Tibial artery (tissue), 4 donors: ENCODE measurements around the gene KRT33A.
A peak's percentile ranks its signal among the peaks of the same experiment; 100 is the strongest.

Experiments
- DNase-seq, 2 donors: peaks; one replicate each; pipeline ENCODE4 v3.0.0-alpha.2; 2019
- H3K27ac ChIP-seq, 2 donors: fragments of 200-600 bp; sonication (generic) in 1 of 2; 1 replicate in 1 of 2; 2 replicates in 1 of 2; pipeline ENCODE4 v1.5.1; 2018 to 2019; ENCODE audit warnings: mild to moderate bottlenecking in 1 of 2
- H3K27me3 ChIP-seq, 2 donors: fragments of 200-600 bp; sonication (generic) in 1 of 2; one replicate each; pipeline versions ENCODE4 v1.5.1 to v1.6.0; 2016 to 2019
- H3K36me3 ChIP-seq, 3 donors: fragments of 200-600 bp; sonication (generic) in 2 of 3; one replicate each; pipeline ENCODE4 v1.5.1; 2016 to 2019; ENCODE audit warnings: mild to moderate bottlenecking in 2 of 3
- H3K4me1 ChIP-seq, 4 donors: fragments of 200-600 bp; sonication (generic) in 2 of 4; 1 replicate in 3 of 4; 2 replicates in 1 of 4; pipeline ENCODE4 v1.5.1; 2016 to 2019
- H3K4me3 ChIP-seq, 2 donors: fragments of 200-600 bp; sonication (generic) in 1 of 2; 1 replicate in 1 of 2; 2 replicates in 1 of 2; pipeline ENCODE4 v1.5.1; 2018 to 2019; ENCODE audit warnings: mild to moderate bottlenecking in 2 of 2
- H3K9me3 ChIP-seq, 3 donors: fragments of 200-600 bp; sonication (generic) in 1 of 3; one replicate each; pipeline ENCODE4 v1.5.1; 2016 to 2019
- CTCF ChIP-seq, 2 experiments: fragments of 200-600 bp in 1 of 2; fragments of 450-650 bp in 1 of 2; IDR thresholded peaks; one replicate each; pipeline ENCODE4 v1.5.1; 2017 to 2019; ENCODE audit warnings: antibody characterized with exemption in 2 of 2, mild to moderate bottlenecking in 1 of 2, moderate library complexity in 1 of 2
- intact Hi-C: fragments of 100-400 bp; cut with DNase I; formaldehyde crosslinking; loops from one replicate; pipeline ENCODE4 v1.15.0; 2023; ENCODE audit warnings: low total_unique reads

KRT33A gene

GRCh38 chr17:41325611-41326010, 25.0 kb downstream of the KRT33A start:
- DNase-seq, result no peak
- no peak for TF ChIP-seq CTCF (IDR thresholded peaks at IDR 0.05)
- Histone ChIP-seq H3K4me3 (no peak overlapping the region), H3K36me3 (no peaks in the 10 kb centered on the region), H3K27ac (no peak overlapping the region), H3K4me1 (no peaks in the 10 kb centered on the region), H3K27me3 (no peaks in the 10 kb centered on the region), H3K9me3 (no peaks in the 10 kb centered on the region)
- intact Hi-C loops, result loop anchor here (10.0 kb wide), 1 partner anchor 411 kb away; no protein-coding TSS in a partner anchor

- Histone ChIP-seq H3K4me3 (no peak overlapping the region), H3K36me3 (no peaks in the 10 kb centered on the region), H3K27me3 (no peaks in the 10 kb centered on the region), H3K4me1 (no peaks in the 10 kb centered on the region), H3K9me3 (no peaks in the 10 kb centered on the region), H3K27ac (no peak overlapping the region)
- TF ChIP-seq CTCF (IDR thresholded peaks at IDR 0.05), result no peak
- intact Hi-C loops, result loop anchor here (10.0 kb wide), 1 partner anchor 410 kb away; no protein-coding TSS in a partner anchor
- DNase-seq, result no peak
These were observed 25.5 kb downstream of the KRT33A start for GRCh38 chr17:41325126-41325525.

GRCh38 chr17:41324180-41325075, 26.2 kb downstream of the KRT33A start:
- DNase-seq, result no peak
- Histone ChIP-seq H3K36me3 (no peaks in the 10 kb centered on the region), H3K27ac (no peak overlapping the region), H3K4me1 (no peaks in the 10 kb centered on the region), H3K27me3 (no peaks in the 10 kb centered on the region), H3K9me3 (no peaks in the 10 kb centered on the region), H3K4me3 (no peak overlapping the region)
- intact Hi-C loops, result loop anchor here (10.0 kb wide), 1 partner anchor 410 kb away; no protein-coding TSS in a partner anchor
- no peak for TF ChIP-seq CTCF (IDR thresholded peaks at IDR 0.05)

GRCh38 chr17:41322903-41323895, 27.4 kb downstream of the KRT33A start:
- DNase-seq, result no peak
- Histone ChIP-seq H3K9me3 (no peaks in the 10 kb centered on the region), H3K27ac (no peak overlapping the region), H3K4me3 (no peak overlapping the region), H3K4me1 (no peaks in the 10 kb centered on the region), H3K36me3 (no peaks in the 10 kb centered on the region), H3K27me3 (no peaks in the 10 kb centered on the region)
- no peak for TF ChIP-seq CTCF (IDR thresholded peaks at IDR 0.05)
- intact Hi-C loops, result loop anchor here (10.0 kb wide), 1 partner anchor 408 kb away; no protein-coding TSS in a partner anchor

- no peak for DNase-seq
These were observed 28.3 kb downstream of the KRT33A start for GRCh38 chr17:41322094-41322902.

More at GRCh38 chr17:41322094-41322902, 28.3 kb downstream of the KRT33A start:
- intact Hi-C loops, result loop anchor here (10.0 kb wide), 1 partner anchor 407 kb away; no protein-coding TSS in a partner anchor
- no peaks in the 10 kb centered on the region for H3K36me3 ChIP-seq
- peak; percentile 59 to 72 for TF ChIP-seq CTCF (IDR thresholded peaks at IDR 0.05)
- H3K9me3 ChIP-seq, result no peaks in the 10 kb centered on the region
- no peaks in the 10 kb centered on the region for H3K4me1 ChIP-seq
- H3K27me3 ChIP-seq, result no peaks in the 10 kb centered on the region
- no peak overlapping the region for H3K4me3 ChIP-seq
- H3K27ac ChIP-seq, result no peak overlapping the region
